Central memory CD8-positive, alpha-beta T cell (primary cell): Measurements from ENCODE around the gene WFS1.

Experiments used
- ATAC-seq: fragments of 150-1000 bp; cut with Tn5 transposase; replicated peaks from 2 replicates; pipeline ENCODE4 v1.10.0; 2022; ENCODE audit warnings: mild to moderate bottlenecking, moderate FRiP score, moderate number of reproducible peaks; ENCODE audit not compliant: poor library complexity, severe bottlenecking; ENCODE audit errors: extremely low read depth
- DNase-seq, 2 donors: peaks; one replicate each; pipeline ENCODE4 v3.0.0; 2021; ENCODE audit warnings: low spot score in 2 of 2
- H3K27ac Mint-ChIP-seq: one replicate; pipeline ENCODE4 v1.8.0; 2022; ENCODE audit warnings: low read depth, mild to moderate bottlenecking, moderate library complexity, mixed read lengths
- H3K27me3 Mint-ChIP-seq: one replicate; pipeline ENCODE4 v1.8.0; 2022; ENCODE audit warnings: mixed read lengths
- H3K36me3 Mint-ChIP-seq: one replicate; pipeline ENCODE4 v1.8.0; 2022; ENCODE audit warnings: mild to moderate bottlenecking, moderate library complexity, mixed read lengths; ENCODE audit not compliant: insufficient read depth
- H3K4me1 Mint-ChIP-seq: one replicate; pipeline ENCODE4 v1.8.0; 2022; ENCODE audit warnings: mixed read lengths
- H3K4me3 Mint-ChIP-seq: one replicate; pipeline ENCODE4 v1.8.0; 2022; ENCODE audit warnings: mild to moderate bottlenecking, moderate library complexity, mixed read lengths
- H3K9me3 Mint-ChIP-seq: one replicate; pipeline ENCODE4 v1.8.0; 2022; ENCODE audit warnings: mixed read lengths

WFS1 gene, protein sequence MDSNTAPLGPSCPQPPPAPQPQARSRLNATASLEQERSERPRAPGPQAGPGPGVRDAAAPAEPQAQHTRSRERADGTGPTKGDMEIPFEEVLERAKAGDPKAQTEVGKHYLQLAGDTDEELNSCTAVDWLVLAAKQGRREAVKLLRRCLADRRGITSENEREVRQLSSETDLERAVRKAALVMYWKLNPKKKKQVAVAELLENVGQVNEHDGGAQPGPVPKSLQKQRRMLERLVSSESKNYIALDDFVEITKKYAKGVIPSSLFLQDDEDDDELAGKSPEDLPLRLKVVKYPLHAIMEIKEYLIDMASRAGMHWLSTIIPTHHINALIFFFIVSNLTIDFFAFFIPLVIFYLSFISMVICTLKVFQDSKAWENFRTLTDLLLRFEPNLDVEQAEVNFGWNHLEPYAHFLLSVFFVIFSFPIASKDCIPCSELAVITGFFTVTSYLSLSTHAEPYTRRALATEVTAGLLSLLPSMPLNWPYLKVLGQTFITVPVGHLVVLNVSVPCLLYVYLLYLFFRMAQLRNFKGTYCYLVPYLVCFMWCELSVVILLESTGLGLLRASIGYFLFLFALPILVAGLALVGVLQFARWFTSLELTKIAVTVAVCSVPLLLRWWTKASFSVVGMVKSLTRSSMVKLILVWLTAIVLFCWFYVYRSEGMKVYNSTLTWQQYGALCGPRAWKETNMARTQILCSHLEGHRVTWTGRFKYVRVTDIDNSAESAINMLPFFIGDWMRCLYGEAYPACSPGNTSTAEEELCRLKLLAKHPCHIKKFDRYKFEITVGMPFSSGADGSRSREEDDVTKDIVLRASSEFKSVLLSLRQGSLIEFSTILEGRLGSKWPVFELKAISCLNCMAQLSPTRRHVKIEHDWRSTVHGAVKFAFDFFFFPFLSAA

DNA sequence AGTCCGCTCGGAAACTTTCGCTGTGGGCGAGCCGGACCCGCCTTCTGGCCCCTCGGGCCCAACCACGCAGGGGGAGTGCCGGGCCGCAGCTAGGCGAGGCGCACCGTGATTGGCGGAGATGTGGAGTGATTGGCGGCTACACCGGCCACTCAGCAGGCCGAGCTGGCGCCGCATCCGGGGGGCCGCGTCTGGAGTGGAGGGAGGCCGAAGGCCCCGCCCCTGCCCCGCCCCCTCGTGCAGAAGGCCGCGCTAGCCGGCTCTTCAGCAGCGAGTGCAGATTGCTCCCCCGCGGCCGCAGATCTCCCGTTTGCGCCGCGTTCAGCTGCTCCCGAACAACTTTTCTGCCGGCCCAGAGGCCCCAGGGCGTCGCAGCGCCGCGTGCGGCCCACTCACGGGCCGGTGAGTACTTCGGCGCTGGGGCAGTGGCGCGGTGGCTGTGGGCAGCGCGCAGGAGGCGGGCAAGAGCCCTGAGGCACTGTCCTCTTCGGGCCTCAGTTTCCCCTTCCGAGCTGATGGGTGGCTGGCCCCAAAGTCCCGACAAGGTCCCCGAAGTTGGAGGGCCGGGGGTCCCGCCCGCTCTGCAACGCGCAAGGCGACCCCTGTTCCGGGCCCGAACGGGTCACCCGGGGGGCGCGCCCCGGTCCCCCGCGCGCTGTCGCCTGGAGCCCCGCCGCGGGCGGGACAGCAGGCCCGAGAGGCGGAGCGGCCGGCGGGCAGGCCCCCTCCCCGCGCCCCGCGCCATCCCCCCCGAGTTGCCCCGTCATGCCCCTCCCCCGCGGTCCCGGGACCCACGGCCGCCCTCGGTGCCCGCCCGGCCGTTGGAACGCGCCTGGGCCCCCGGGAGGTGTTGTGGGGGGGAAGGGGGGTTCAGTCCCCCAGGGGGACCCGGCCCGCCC is at the start of gene WFS1:
TSS of gene WFS1 (plus strand) at position 235 of the 896 bp plus-strand sequence. CDS start 7,606 bp downstream, outside the sequence.
- H3K4me1 Mint-ChIP-seq: peaks cover 6% of the 10 kb centered on the region

DNA sequence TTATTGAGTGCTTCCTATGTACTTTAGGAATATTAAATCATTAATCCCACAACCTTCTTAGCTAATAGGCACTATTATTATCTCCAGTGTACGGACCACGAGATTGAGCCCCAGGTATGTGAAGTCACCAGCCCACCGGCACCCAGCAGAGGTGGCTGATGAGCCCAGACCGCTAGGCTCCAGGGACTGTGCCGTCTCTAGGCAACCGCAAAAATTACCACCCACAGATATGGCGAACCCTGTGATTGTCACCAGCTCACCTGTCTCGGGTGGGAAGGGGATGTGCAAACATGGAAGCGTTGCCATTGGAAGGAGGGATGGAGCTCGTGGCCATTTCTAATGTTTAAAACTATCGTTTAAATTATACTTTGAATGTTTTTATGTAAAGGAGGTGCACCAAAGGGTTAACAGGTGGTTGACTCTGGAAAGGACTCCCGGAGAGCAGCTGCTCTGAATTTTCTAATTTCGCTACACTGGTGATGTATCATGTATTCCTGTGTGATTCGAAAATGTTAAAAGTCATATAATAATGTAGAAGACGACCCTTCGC is 48.3 kb upstream of the WFS1 start:
- Mint-ChIP-seq H3K4me3 (peak overlapping the region; percentile 53), H3K27me3 (peaks cover 14% of the 10 kb centered on the region), H3K27ac (no peak overlapping the region), H3K36me3 (peaks cover 1% of the 10 kb centered on the region), H3K4me1 (no peaks in the 10 kb centered on the region), H3K9me3 (no peaks in the 10 kb centered on the region)
- DNase-seq (no peak), ATAC-seq (no peak)

More for the DNA sequence above, at the start of gene WFS1:
- DNase-seq: peak; percentile 93 to 95
- Mint-ChIP-seq H3K36me3 (peaks cover 7% of the 10 kb centered on the region), H3K27me3 (no peaks in the 10 kb centered on the region), H3K4me3 (peak within 1 kb of the TSS; percentile 76), H3K27ac (no peak within 1 kb of the TSS), H3K9me3 (no peaks in the 10 kb centered on the region)
- ATAC-seq: peak; percentile 100

DNA sequence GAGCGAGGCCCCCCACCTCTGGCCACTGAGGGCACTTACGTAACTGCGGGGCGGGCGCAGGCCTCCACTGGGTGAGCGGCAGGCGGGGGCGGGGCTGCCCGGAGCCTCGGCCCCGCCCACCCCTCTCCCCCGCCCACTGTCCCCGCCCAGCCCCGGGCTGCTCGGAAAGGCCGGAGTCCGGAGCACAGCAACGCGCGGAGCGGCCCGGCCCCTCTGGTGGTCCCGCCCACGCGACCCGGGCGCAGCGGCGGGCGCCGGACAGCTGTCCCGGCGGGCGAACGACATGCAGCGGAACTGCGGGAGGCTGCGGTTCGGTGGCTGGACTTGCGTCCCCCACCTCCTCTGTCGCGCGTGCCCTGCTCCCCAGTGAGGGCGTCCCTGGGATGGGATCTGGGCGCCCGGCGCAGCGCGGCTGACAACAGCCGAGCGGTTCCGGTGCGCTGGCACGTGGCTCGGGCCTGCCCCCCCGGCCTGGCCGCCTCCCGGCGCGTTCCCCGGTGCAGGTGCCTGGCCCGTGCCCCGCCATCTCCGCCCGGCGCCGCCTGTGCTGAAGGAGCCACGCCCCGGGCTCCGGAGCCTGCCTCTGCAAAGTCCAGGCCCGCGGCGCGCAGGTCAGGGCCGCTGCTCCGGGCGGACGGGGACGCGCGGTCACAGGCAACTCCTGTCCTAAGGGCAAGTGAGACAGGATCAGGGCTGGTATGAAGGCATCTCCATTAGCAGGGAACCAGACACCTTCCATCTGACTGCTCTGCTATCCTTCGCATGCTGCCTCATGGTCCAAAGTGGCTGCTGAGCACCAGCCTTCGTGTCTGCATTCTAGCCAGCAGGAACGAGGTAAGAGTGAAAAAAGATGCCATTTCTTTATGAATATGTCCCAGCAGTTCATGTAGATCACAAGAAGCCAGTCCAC is 47.5 kb upstream of the WFS1 start:
- Mint-ChIP-seq H3K27me3 (peaks cover 14% of the 10 kb centered on the region), H3K4me1 (no peaks in the 10 kb centered on the region), H3K4me3 (peak overlapping the region; percentile 53), H3K9me3 (no peaks in the 10 kb centered on the region), H3K36me3 (peaks cover 1% of the 10 kb centered on the region), H3K27ac (no peak overlapping the region)
- DNase-seq (peak in 1 of 2 donors; percentile 30), ATAC-seq (peak; percentile 80)

DNA sequence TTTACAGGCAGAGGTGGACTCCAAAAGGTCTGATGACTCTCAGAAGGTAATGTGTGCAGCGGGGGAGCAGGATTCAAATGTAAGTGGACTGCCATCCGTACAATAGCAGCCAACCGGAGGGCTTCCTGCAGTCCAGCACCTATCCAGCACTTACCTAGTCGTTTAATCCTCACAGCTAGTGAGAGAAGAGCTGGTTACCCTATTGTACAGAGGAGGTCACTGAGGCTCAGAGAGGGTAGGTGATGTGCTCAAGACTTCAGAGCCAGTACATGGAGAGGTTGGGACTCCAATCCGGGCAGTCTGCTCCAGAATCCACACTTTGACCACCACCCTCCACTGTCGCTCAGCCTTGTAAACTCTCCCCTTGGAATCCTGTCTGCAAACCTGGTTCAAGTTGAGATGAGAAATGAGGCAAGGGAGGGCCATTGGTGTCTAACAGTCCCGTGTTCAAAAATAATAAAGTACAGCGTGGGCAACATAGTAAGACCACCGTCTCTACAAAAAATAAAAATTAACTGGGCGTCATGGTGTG is 46.8 kb upstream of the WFS1 start:
- Mint-ChIP-seq H3K9me3 (no peaks in the 10 kb centered on the region), H3K4me3 (peak overlapping the region; percentile 9), H3K27ac (no peak overlapping the region), H3K4me1 (no peaks in the 10 kb centered on the region), H3K27me3 (peaks cover 14% of the 10 kb centered on the region), H3K36me3 (peaks cover 1% of the 10 kb centered on the region)
- ATAC-seq (no peak), DNase-seq (no peak)

DNA sequence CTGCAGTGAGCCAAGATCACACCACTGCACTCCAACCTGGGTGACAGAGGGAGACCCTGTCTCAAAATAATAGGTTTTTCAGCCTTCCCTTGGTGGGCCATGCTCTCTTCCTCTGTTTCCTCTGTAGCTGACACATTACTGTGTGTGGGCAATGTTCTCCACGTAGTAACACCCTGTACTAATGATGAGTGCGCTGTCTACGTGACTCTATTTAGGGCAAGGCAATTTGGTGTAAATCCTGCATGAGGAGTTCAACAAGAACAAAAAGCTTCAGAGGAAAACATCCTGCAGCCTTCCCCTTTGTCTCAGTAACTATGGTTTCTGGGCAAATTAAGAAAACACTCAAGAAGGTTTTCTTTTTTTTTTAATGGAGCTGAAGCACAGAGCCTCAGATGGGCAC is 44.9 kb upstream of the WFS1 start:
- Mint-ChIP-seq H3K27me3 (peaks cover 10% of the 10 kb centered on the region), H3K9me3 (no peaks in the 10 kb centered on the region), H3K4me1 (peaks cover 7% of the 10 kb centered on the region)

DNA sequence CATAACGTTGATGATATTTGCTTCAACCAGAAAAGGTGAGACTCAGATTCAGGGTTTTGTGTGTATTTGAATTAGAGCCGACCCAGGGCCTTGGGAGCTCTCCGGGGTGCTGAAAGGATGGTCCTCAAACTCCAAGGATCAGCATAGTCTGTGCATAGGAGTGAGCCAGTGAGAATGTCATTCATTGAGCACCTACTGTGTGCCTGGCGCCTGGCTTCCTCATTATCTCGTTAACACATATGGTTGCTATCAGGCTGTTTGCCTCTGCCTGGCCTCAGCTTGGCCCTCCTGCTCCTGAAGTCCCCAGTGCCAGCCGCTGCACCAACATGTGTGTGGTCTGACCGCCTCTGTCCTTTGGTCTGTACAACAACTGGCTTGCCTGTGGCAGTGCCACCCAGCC is 44.2 kb upstream of the WFS1 start:
- DNase-seq (no peak), ATAC-seq (no peak)
- H3K36me3 Mint-ChIP-seq: peaks cover 1% of the 10 kb centered on the region
- H3K27me3 Mint-ChIP-seq: peaks cover 10% of the 10 kb centered on the region
- H3K9me3 Mint-ChIP-seq: no peaks in the 10 kb centered on the region
- H3K27ac Mint-ChIP-seq: no peak overlapping the region
- H3K4me1 Mint-ChIP-seq: peaks cover 7% of the 10 kb centered on the region
- no peak overlapping the region for H3K4me3 Mint-ChIP-seq

More for the DNA sequence above, 44.9 kb upstream of the WFS1 start:
- DNase-seq: no peak
- no peak for ATAC-seq
- H3K4me3 Mint-ChIP-seq: no peak overlapping the region
- no peak overlapping the region for H3K27ac Mint-ChIP-seq
- H3K36me3 Mint-ChIP-seq: peaks cover 1% of the 10 kb centered on the region

DNA sequence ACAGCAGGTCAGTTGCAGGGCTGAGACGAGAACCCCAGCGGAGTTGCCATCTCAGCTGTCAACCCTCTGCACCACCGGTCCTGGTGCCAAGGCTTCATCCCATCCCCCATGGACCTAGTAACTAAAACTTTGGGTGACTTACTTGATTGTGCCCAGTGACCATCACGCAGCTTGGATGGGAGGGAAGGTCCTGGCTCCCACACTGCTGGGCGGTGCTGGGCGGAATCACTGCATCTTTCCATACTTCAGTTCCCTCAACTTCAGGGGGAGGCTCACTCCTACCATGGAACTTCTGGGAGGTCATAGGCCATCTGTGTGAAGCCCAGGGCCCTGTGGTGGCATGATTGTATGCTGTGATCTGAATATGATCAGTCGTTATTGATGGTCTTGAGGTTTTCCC is 43.1 kb upstream of the WFS1 start:
- no peak for ATAC-seq
- Mint-ChIP-seq H3K9me3 (no peaks in the 10 kb centered on the region), H3K36me3 (peaks cover 1% of the 10 kb centered on the region), H3K4me3 (no peak overlapping the region), H3K4me1 (peaks cover 7% of the 10 kb centered on the region), H3K27me3 (peaks cover 10% of the 10 kb centered on the region), H3K27ac (no peak overlapping the region)
- no peak for DNase-seq

DNA sequence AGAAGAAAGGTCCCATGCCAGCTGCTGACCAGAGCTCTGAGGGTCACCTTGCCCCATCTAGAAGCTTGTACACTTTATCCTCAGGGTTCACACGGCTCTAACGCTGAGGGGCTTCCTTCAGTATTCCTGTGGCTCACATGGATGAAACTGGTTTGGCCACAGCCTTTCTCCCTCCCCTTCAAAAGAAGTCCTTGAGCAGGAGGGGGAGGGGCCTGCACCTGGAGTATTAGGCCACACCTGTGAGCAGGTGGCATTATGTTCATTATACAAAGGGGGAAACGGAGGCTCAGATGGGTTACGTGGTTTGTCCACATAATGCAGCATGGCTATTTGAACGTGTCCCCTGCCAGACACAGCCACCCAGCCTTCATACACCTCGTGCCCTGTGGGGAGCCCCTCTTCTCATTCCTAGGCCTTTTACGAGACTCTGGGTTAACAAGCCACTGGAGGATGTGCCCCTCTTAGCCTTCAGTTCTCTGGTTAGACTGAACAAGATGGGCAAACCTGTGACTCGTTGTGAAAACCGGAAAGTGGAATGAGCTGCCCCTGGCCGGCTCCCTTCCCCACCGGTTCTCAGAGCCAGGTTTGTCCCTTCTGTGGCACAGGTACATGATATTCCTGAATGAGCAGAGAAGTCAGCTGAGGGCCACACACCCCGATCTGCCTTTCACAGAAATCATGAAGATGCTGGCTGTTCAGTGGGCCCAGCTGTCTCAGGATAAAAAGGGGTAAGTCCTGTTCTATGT is 42.1 kb upstream of the WFS1 start:
- DNase-seq: no peak
- Mint-ChIP-seq H3K36me3 (peaks cover 1% of the 10 kb centered on the region), H3K4me3 (no peak overlapping the region), H3K4me1 (peaks cover 7% of the 10 kb centered on the region), H3K27me3 (peaks cover 10% of the 10 kb centered on the region), H3K9me3 (no peaks in the 10 kb centered on the region), H3K27ac (no peak overlapping the region)
- ATAC-seq: no peak

DNA sequence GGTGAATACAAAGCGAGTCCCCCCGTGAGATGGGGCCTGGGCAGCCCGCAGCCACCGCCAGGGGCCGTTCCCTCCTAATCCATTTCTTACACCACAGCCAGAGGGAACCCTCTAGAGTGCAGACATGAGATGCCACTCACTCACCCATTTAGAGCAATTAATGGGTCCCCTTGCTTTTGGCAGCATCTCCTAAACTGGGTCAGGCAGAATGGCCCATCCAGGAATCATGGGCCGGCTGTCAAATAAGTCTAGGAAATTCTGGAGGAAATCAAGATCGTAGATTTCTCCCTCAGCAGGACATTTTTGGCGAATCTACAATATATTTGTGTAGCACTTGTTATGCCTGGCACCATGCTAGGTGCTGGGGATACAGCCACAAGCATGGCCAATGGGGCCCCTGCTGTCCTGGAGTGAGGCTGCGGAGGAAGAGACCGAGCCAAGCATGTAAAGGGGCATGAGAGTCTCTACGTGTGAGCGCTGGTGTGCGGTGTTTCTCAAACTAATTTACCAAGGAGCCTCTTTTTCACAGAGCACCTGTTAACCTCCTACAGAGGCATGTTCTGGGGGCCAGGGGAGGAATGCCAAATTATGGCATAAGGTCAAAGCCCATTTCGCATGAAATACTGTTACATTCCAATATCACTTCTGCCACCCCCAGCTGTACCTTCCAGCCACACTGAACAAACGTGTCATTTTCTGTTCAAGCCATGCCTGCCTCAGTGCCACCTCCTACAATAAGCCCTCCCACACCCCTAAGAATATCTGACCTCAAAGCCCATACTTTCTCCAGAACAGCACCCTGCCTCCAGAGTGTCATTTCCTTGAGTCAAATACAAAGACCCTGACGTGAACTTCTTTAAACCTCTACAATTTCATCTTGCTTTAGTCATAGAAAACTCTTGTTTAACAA is 41.2 kb upstream of the WFS1 start:
- no peak overlapping the region for H3K27ac Mint-ChIP-seq
- peaks cover 10% of the 10 kb centered on the region for H3K27me3 Mint-ChIP-seq
- H3K9me3 Mint-ChIP-seq: no peaks in the 10 kb centered on the region
- no peak for ATAC-seq
- no peak overlapping the region for H3K4me3 Mint-ChIP-seq
- no peak for DNase-seq
- peaks cover 1% of the 10 kb centered on the region for H3K36me3 Mint-ChIP-seq
- H3K4me1 Mint-ChIP-seq: peaks cover 7% of the 10 kb centered on the region

DNA sequence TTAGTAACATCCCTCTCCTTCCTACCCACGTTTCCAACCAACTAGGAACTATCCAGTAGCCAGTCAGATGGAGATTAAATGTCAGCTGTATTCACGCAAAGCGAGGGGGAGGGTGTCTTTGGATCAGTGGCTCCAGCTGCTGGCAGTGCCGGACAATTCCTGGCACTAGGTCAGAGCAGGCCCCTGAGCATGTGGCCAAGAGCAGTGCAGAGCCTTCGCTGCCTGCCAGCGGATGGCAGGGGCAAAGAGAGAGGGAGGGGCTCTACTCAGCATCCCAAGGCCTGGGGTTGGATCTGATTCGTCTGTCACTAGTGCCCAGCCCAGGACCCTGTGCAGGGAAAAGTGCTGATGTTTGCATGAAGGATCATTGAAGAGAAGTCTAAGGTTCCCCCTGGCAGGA is 40.6 kb upstream of the WFS1 start:
- no peak overlapping the region for H3K4me3 Mint-ChIP-seq
- H3K4me1 Mint-ChIP-seq: peaks cover 7% of the 10 kb centered on the region
- peaks cover 1% of the 10 kb centered on the region for H3K36me3 Mint-ChIP-seq
- H3K27me3 Mint-ChIP-seq: peaks cover 10% of the 10 kb centered on the region
- H3K27ac Mint-ChIP-seq: no peak overlapping the region
- no peaks in the 10 kb centered on the region for H3K9me3 Mint-ChIP-seq
- DNase-seq (no peak), ATAC-seq (no peak)
